G401 (cell line): ENCODE data around the gene MYO1H. TPM values are rescaled to one million over a fixed set of nuclear protein-coding genes. Genes with fewer than 3 reads are reported as not detected.

Experiments
- total RNA-seq: library from RNA; depleted of rRNA; stranded (reverse); fragments of >200 nt; shearing (Covaris generic); gene quantifications from 2 replicates; pipeline ENCODE4 v1.2.3, GENCODE V29; 2014; rRNA removed

Gene MYO1H
- total RNA-seq, 1 experiment from 2014 or later, result not detected

Other genes with a start within 250 kb of the MYO1H start
- 1.7 and 2.6 TPM in 2 replicates for gene ACACB, start 231.3 kb upstream of the MYO1H start, total RNA-seq
- 0.43 and 0.78 TPM in 2 replicates for gene FOXN4, start 38.6 kb upstream of the MYO1H start, total RNA-seq
- gene KCTD10, start 129.4 kb downstream of the MYO1H start, total RNA-seq, result 46.4 and 59.2 TPM in 2 replicates
- gene UBE3B, start 129.7 kb downstream of the MYO1H start, total RNA-seq, result 20.3 and 37.8 TPM in 2 replicates
- gene MMAB, start 225.6 kb downstream of the MYO1H start, total RNA-seq, result 44.0 and 50.3 TPM in 2 replicates
- 34.5 and 37.4 TPM in 2 replicates for gene MVK, start 225.9 kb downstream of the MYO1H start, total RNA-seq